Measurements from ENCODE around the gene LCLAT1.

GRCh38 chr2:30472326-30472725 is 25.3 kb downstream of the LCLAT1 start:
- TF ChIP-seq CTCF (IDR thresholded peaks at IDR 0.05), result no peak
- TF ChIP-seq EP300 (IDR thresholded peaks at IDR 0.05), result no peak
- TF ChIP-seq POLR2AphosphoS5 (IDR thresholded peaks at IDR 0.05), result no peak
- TF ChIP-seq POLR2A (IDR thresholded peaks at IDR 0.05; ENCODE audit: low read depth), result no peak
